Measurements from ENCODE around the gene PTGES. TPM values are rescaled to one million over a fixed set of nuclear protein-coding genes. Genes with fewer than 3 reads are reported as not detected.

The PTGES gene
- total and polyA plus RNA-seq, 9 of the 15 experiments (the other 6 are each of a cell fraction or from before 2014, with no cell fraction given): 0.13 TPM; not detected in 8

DNA sequence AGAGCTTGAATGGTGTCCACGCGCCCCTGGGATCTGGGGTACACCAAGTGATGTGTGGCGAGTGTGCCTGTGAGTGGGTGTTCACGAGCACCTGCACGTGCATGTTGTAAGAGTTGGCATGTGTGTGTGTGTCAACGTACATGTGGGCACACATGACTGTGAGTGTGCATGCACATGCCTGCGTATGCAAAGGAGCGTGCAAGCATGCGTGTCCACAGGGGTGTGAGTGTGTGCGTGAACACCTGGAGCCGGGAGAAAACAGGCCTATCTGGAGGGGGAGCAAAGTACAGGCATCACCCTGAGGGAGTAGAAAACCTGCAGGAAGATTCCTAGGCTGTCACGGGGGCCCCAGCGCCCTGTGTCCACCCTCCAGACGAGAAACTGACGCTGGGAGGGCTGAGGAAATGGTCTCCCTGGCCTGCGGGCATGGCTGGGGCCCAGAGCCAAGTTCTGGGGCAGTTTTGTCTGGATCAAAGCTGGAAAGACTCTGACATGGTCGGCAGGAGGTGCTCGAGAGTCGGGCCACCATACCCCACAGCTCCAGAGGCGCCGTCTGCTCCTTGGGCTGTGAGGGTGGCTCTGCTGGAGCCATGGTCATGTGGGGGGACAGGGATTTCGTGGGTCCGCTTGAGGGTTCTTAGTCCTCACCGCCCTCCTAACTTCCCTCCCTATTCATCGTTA, 31.8 kb downstream of the PTGES start (continued):
- TF ChIP-seq BRF2 (IDR thresholded peaks at IDR 0.05; ENCODE audit: borderline replicate concordance, insufficient read depth, insufficient read length) (no peak), KDM4B (IDR thresholded peaks at IDR 0.05; ENCODE audit: borderline replicate concordance in 2 of 2, low read depth in 1 of 2) (peak in 1 of 2 experiments; percentile 24; a peak in 1 of 4 replicates), PKNOX1 (IDR thresholded peaks at IDR 0.05) (no peak), NFIC (IDR thresholded peaks at IDR 0.05) (peak; percentile 75), FOXA1 (IDR thresholded peaks at IDR 0.05; ENCODE audit: borderline replicate concordance) (no peak), RB1 (IDR thresholded peaks at IDR 0.05; ENCODE audit: low read depth) (0 out of 2 replicates have a peak, but pooled peaks have one; percentile 13), RAD21 (CRISPR knock-in tag; conservative IDR thresholded peaks at IDR 0.05 in 1 of 2, IDR thresholded peaks at IDR 0.05 in 1 of 2) (peak; percentile 40 to 61), GTF3C2 (IDR thresholded peaks at IDR 0.05; ENCODE audit: borderline replicate concordance, extremely low read depth, insufficient read length) (peak; percentile 77), BMI1 (IDR thresholded peaks at IDR 0.05; ENCODE audit: low read length) (no peak), PURB (CRISPR knock-in tag; IDR thresholded peaks at IDR 0.05; ENCODE audit: low read depth) (no peak), ZC3H8 (IDR thresholded peaks at IDR 0.05) (no peak), HMGN3 (IDR thresholded peaks at IDR 0.05; ENCODE audit: borderline replicate concordance, extremely low read depth, insufficient read length, low read depth, low read length) (no peak), WHSC1 (IDR thresholded peaks at IDR 0.05; ENCODE audit: low read length) (no peak), IRF2 (CRISPR knock-in tag; IDR thresholded peaks at IDR 0.05) (no peak)
- TF ChIP-seq, protein P1, sequence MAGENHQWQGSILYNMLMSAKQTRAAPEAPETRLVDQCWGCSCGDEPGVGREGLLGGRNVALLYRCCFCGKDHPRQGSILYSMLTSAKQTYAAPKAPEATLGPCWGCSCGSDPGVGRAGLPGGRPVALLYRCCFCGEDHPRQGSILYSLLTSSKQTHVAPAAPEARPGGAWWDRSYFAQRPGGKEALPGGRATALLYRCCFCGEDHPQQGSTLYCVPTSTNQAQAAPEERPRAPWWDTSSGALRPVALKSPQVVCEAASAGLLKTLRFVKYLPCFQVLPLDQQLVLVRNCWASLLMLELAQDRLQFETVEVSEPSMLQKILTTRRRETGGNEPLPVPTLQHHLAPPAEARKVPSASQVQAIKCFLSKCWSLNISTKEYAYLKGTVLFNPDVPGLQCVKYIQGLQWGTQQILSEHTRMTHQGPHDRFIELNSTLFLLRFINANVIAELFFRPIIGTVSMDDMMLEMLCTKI (IDR thresholded peaks at IDR 0.05; ENCODE audit: partially characterized antibody): no peak
- TF ChIP-seq, protein P2, sequence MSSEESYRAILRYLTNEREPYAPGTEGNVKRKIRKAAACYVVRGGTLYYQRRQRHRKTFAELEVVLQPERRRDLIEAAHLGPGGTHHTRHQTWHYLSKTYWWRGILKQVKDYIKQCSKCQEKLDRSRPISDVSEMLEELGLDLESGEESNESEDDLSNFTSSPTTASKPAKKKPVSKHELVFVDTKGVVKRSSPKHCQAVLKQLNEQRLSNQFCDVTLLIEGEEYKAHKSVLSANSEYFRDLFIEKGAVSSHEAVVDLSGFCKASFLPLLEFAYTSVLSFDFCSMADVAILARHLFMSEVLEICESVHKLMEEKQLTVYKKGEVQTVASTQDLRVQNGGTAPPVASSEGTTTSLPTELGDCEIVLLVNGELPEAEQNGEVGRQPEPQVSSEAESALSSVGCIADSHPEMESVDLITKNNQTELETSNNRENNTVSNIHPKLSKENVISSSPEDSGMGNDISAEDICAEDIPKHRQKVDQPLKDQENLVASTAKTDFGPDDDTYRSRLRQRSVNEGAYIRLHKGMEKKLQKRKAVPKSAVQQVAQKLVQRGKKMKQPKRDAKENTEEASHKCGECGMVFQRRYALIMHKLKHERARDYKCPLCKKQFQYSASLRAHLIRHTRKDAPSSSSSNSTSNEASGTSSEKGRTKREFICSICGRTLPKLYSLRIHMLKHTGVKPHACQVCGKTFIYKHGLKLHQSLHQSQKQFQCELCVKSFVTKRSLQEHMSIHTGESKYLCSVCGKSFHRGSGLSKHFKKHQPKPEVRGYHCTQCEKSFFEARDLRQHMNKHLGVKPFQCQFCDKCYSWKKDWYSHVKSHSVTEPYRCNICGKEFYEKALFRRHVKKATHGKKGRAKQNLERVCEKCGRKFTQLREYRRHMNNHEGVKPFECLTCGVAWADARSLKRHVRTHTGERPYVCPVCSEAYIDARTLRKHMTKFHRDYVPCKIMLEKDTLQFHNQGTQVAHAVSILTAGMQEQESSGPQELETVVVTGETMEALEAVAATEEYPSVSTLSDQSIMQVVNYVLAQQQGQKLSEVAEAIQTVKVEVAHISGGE (CRISPR knock-in tag; IDR thresholded peaks at IDR 0.05): no peak
